GM21825 (cell line): ENCODE data around the gene GREB1L.
"Not testable (repeated sequence)": the region's sequence is repeated elsewhere in the genome, so short reads cannot be mapped to it uniquely, and the experiment has no call there.

Source experiments
- ATAC-seq: cut with Tn5 transposase; IDR thresholded peaks from one replicate; pipeline ENCODE4 v1.9.1; 2021; ENCODE audit warnings: mild to moderate bottlenecking, moderate library complexity; ENCODE audit not compliant: unreplicated experiment

The GREB1L gene

GRCh38 chr18:21362831-21363230, 120.8 kb downstream of the GREB1L start:
- ATAC-seq, result no peak

GRCh38 chr18:21363348-21363747, 121.3 kb downstream of the GREB1L start:
- no peak for ATAC-seq

- no peak for ATAC-seq
Observed at GRCh38 chr18:21364471-21364870, 122.4 kb downstream of the GREB1L start.

DNA sequence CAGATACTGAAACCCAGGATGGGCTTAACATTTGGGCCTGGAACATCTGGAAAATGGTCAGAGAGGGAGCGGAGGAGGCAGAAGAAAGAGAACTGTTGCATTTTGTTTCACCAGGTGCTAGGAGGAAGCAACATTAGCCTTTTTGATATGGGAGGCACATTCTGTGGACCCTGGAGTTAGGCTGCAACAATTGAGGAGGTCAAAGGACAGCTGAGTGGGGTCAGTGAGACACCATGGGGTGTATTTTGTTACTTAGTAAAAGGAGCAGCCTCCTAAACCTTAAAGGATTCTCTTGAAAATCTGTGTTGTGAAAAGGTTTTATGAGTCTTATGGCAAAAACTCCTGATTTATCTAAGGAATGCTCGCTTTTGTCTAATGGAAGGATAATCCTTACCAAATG, 124.9 kb downstream of the GREB1L start:
- no peak for ATAC-seq

DNA sequence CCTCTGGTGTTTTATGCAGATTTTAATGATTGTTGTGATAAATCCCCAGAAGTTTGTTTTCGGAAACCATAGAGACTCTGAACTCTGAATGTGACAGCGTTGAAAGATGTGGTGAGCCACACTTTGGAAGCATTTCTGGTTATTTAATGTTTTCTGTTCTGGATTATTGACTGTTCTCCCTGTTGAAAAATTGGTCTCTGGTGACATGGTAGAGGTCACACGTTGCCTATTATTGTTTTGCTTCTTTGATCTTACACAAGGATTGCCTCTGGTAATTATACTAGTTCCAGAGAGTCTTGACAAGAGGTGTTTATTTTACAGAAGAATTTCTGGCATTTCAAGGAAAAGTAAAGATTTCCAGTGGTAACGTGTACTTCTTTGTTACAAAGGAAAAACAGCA, 127.1 kb downstream of the GREB1L start:
- no peak for ATAC-seq

DNA sequence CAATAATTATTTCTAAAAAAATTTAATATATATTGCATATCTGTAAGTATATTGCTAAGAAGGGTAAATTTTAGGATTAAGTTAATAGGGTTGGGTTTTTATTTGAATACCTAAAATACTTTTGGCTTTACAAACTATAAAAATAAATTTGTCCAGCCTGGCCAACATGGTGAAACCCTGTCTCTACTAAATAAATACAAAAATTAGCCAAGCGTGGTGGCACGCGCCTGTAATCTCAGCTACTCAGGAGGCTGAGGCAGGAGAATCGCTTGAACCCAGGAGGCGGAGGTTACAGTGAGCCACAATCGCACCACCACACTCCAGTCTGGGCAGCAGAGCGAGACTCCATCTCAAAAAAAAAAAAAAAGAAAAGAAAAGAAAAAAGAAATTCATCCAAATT, 127.6 kb downstream of the GREB1L start:
- not testable (repeated sequence) for ATAC-seq

DNA sequence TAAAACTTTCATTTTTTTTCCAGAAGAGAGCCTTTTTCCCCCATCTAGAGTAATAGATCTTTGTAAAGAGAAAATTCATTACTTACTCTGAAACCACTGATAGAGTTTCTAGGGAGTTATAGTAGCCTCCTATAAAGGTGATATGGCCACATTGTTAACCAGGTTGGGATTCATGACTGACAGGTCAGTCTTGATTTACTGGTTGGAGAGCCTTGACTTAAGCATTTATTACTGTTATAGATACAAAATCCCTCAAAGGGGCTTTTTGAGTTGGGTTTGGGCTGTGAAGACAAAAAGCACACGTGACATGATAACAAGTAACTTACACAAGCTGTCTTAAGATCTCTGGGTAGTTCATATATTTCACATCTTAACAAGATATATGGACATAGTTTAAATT, 141.0 kb downstream of the GREB1L start:
- no peak for ATAC-seq

DNA sequence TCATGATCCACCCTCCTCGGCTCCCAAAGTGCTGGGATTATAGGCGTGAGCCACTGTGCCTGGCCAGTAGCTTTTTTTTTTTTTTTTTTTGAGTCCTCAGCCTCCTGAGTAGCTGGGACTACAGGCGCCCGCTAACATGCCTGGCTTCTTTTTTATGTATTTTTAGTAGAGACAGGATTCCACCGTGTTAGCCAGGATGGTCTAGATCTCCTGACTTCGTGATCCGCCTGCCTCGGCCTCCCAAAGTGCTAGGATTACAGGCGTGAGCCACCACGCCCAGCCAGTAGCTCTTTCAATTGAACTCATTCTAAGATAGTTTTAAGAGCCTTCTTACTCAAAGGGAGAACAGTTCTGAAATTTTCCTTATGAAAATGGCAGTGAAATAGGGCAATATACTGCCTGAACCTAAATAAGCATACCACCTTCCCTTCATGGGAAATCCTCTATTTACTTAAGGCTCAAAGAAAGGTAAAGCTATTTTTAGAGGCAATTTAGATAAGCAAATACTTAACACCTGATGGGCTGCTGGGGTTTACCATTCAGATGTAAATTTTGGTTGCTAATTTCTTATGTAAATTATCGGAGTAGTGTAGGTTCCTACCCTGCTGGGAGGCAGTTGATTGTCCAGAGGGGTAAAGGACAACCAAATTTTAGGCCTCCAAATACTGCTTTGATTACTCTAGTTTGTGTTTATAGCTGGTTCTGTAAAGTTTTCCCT, 144.7 kb downstream of the GREB1L start:
- no peak for ATAC-seq

GRCh38 chr18:21387886-21388285, 145.9 kb downstream of the GREB1L start:
- ATAC-seq, result no peak

DNA sequence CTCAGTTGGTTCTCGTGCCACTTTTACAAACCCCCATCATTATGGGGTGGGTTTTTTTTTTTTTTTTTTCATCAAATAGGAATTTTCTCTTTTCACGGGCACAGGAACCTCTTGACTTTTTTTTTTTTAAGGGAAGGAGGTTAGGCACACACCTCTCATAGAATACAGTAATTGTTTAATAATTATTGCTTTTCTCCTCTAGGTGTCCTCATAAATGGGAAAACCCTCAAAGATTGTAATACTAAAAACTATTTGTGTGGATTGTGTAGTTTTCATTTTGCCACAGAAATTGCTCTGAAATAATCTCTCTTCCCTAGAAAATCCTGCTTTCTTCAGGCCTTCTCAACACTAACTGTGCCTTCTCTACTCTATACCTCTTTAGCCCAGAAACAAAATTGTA, 147.3 kb downstream of the GREB1L start:
- ATAC-seq, result no peak

- no peak for ATAC-seq
Observed at GRCh38 chr18:21389903-21390302, 147.9 kb downstream of the GREB1L start.

DNA sequence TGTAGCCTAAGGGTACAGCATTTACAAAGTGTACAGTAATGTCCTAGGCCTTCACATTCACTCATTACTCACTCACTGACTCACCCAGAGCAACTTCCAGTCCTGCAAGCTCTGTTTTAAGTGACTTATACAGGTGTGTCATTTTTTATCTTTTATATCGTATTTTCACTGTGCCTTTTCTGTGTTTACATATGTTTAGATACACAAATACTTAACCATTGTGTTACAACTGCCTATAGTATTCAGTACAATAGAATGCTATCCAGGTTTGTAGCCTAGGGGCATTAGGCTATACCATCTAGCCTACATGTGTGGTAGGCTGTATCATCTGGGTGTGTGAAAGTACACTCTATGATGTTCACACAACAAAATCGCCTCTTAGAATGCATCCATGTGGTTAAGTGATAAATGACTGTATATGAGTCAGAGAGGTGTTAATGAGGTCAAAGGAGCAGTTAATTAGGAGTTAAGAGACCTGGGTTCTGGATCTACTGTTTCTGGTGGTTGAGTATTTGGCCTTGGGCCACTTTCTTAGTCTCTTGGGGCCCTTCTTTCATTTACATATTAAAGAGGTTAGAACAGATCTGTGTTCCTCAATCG, 149.1 kb downstream of the GREB1L start:
- no peak for ATAC-seq

DNA sequence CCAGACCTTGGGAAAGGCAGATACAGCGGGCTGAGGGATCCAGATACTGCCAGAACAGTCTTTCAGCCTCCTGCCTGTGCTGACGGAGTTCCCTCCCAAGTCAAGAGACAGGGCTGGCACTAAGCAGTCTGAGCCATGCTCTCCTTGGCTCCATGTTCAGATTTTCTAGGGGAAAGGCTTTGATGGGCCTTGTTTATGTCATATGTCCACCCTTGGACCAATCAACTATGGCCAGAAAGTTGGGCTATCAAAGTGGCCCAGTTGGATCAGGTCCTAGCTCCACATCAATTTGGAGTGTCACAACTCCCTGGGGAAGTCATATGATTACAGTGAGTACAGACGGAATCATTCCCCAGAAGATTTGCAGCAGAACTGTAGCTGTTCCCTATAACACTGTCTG, 152.0 kb downstream of the GREB1L start:
- no peak for ATAC-seq

- no peak for ATAC-seq
Observed at GRCh38 chr18:21398121-21398520, 156.1 kb downstream of the GREB1L start.

DNA sequence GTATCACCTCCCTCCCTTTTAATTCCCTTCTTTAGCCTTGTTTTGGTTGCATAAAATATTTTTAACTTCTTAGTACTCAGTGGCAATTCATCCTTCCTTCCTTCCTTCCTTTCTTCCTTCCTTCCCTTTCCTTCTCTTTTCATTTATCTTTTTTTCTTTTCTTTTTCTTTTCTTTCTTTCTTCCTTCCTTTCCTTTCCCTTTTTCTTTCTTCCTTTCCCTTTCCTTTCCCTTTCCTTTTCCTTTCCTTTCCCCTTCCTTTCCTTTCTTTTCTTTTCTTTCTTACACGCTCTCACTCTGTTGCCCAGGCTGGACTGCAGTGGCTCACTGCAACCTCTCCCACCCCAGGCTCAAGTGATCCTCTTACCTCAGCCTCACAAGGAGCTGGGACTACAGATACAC, 160.2 kb downstream of the GREB1L start:
- no peak for ATAC-seq

DNA sequence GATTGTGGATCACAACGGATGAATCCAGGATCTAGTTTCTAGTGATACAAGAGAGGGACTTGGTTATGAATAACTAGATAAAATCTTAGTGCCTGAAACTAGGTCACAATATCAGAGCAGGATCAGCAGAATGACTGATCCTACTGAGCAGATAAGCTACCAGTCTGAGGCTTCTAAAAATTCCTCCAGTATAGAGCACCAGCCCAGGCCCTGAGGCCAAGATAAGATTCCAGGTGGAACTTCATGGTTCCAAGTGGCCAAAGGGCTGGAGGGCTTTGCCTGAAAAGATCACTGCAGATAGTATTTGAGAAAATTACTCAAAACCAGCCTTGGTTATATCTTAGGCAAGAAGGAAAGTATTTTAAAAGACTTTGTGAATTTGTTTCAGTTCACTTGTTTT, 162.4 kb downstream of the GREB1L start:
- no peak for ATAC-seq

GRCh38 chr18:21406116-21406515, 164.1 kb downstream of the GREB1L start:
- ATAC-seq, result no peak

- no peak for ATAC-seq
Observed at GRCh38 chr18:21408681-21409080, 166.6 kb downstream of the GREB1L start.

DNA sequence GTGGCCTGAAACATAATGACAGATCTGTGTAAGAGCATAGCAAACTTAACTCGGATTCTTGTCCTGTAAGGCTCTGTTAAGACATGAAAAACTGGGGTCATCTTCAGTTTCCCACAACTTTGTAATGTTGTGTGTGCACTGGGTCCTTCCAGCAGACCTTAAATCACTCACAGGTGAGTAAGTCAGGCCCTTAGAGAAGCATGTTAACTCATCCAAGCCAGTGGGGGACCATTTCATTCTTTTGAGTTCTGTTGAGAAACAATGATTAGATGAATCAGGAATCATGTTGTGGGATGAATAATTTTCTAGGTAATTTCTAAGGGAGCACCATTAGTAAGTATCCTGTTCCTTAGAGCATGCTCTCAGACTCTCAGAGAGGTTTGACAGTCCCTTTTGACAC, 191.4 kb downstream of the GREB1L start:
- ATAC-seq, result no peak

GRCh38 chr18:21439431-21439846, 197.4 kb downstream of the GREB1L start:
- ATAC-seq, result no peak

- no peak for ATAC-seq
Observed at GRCh38 chr18:21441670-21442069, 199.6 kb downstream of the GREB1L start.

DNA sequence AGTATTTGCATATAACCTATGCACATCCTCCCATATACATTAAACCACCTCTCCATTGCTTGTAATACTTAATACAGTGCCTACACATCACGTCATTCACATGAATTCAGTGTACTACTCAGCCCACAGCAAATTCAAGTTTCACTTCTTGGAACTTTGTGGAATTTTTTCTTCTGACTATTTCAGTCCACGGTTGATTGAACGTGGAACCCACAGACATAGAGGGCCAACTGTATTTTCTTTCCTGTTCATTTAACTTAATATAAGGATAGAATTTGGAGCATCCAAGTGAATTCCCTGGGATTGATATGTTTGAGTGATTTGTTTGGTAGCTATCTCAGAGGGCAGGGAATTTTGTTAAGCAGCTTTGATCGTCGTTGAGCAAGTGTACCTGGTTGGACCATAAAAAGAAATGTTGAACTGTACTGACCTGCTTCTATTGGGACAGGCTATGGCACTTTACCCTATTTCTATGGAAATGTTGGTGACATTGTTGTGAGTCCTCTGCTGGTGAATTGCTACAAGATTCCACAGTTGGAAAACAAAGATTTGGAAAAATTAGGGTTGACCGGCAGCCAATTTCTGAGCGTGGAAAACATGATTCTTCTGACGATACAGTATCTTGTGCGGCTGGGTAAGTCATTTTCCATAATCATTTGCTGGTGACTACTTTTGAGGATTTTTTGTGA, 201.9 kb downstream of the GREB1L start:
- ATAC-seq, result no peak
